Measurements from ENCODE around the gene MEFV. TPM values are rescaled to one million over a fixed set of nuclear protein-coding genes. Genes with fewer than 3 reads are reported as not detected.
"Not testable (repeated sequence)": the region's sequence is repeated elsewhere in the genome, so short reads cannot be mapped to it uniquely, and the experiment has no call there.

The MEFV gene, protein sequence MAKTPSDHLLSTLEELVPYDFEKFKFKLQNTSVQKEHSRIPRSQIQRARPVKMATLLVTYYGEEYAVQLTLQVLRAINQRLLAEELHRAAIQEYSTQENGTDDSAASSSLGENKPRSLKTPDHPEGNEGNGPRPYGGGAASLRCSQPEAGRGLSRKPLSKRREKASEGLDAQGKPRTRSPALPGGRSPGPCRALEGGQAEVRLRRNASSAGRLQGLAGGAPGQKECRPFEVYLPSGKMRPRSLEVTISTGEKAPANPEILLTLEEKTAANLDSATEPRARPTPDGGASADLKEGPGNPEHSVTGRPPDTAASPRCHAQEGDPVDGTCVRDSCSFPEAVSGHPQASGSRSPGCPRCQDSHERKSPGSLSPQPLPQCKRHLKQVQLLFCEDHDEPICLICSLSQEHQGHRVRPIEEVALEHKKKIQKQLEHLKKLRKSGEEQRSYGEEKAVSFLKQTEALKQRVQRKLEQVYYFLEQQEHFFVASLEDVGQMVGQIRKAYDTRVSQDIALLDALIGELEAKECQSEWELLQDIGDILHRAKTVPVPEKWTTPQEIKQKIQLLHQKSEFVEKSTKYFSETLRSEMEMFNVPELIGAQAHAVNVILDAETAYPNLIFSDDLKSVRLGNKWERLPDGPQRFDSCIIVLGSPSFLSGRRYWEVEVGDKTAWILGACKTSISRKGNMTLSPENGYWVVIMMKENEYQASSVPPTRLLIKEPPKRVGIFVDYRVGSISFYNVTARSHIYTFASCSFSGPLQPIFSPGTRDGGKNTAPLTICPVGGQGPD
- under 0.01 TPM in 1 of 2 replicates, not detected in the other for total RNA-seq

DNA sequence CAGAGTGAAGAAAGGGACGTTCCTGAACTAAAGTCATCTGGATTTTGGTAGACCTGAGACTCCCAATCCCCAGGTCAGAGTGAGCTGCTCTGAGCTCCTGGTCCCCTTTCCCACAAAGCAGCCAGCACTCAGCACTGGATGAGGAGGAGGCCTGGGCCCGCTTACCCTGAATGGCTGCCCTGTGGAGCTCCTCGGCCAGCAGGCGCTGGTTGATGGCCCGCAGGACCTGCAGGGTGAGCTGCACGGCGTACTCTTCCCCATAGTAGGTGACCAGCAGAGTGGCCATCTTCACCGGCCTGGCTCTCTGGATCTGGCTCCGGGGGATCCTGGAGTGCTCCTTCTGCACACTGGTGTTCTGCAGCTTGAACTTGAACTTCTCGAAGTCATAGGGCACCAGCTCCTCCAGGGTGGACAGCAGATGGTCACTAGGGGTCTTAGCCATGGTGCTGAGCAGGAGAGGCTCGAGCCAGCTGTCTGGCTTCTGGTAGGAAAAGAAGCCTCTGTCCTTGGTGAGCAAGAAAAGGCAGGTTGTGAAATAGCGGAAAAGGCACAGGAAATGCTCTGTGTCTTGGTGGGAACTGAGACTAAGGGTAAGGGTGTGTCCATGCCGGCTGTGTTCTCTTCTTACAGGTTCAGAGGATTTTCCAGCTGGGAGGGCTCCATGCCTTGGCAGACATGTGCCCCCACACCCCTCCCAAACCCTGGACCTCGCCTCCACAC lies at the start of gene MEFV:
MEFV (minus strand) TSS at position 488 of the 720 bp plus-strand sequence; CDS start at position 442, 46 bp downstream.
- no peak for DNase-seq (ENCODE audit: low read depth in 2 of 2)

GRCh38 chr16:3306078-3306477 lies 49.6 kb upstream of the MEFV start:
- DNase-seq (ENCODE audit: low read depth in 2 of 2): no peak

GRCh38 chr16:3305109-3306068 lies 49.0 kb upstream of the MEFV start, which contains the start of the genes TIGD7 and ZNF75A:
Gene TIGD7, minus strand, starts transcription at chr16:3305430. Its CDS starts 4,816 bp downstream, at chr16:3300614.
Gene ZNF75A, plus strand, starts transcription at chr16:3305497. Its CDS starts 2,932 bp downstream, at chr16:3308429.
- DNase-seq (ENCODE audit: low read depth in 2 of 2): peak; percentile 72 to 94

GRCh38 chr16:3304370-3304769 lies 47.9 kb upstream of the MEFV start:
- no peak for DNase-seq (ENCODE audit: low read depth in 2 of 2)

DNA sequence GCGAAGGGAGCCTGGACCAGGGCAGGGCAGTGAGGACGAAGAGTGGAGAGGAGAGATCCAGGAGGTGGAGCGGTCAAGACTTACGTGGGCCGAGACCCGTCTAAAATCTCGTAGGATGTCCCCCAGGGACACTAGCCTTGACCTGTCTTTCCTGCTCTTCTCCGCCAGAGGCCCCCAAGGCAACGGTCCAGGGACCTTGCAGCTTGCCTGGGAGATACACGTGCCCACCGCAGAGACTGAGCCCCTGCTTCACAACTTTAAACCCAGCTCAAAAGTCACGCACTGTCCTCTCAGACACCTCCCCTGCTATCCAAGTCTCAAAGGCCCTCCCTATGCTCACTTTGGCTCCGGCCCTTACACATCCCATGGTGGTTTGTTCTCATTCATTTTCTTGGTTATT lies 39.4 kb upstream of the MEFV start:
- DNase-seq (ENCODE audit: low read depth in 2 of 2): no peak

- DNase-seq (ENCODE audit: low read depth in 2 of 2): no peak
Observed at GRCh38 chr16:3295209-3295608, 38.8 kb upstream of the MEFV start.

DNA sequence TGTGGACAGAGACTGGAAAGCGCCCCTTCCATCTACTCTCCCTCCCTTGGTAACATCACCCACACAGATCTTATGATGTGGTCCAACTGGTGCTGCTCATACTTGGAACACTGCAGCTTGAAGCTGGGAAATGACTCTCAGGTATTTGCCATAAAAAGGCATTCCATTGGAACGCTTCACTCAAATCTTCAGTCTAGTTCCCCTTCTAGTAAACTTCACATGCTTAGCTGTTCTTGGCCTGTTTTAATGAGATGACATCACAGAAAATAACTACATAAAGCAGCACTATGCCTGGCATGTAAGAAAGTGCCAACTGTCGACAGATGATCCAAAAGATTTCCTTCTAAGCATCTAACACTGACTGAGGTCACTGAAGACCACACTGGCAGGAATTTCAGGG lies 36.2 kb upstream of the MEFV start:
- no peak for DNase-seq (ENCODE audit: low read depth in 2 of 2)

GRCh38 chr16:3289998-3290673 lies 33.7 kb upstream of the MEFV start:
- DNase-seq (ENCODE audit: low read depth in 2 of 2): no peak

GRCh38 chr16:3285131-3285530 lies 28.7 kb upstream of the MEFV start:
- DNase-seq (ENCODE audit: low read depth in 2 of 2): no peak

- peak in 1 of 2 donors; percentile 13 for DNase-seq (ENCODE audit: low read depth in 2 of 2)
Observed at GRCh38 chr16:3283543-3284447, 27.4 kb upstream of the MEFV start.

DNA sequence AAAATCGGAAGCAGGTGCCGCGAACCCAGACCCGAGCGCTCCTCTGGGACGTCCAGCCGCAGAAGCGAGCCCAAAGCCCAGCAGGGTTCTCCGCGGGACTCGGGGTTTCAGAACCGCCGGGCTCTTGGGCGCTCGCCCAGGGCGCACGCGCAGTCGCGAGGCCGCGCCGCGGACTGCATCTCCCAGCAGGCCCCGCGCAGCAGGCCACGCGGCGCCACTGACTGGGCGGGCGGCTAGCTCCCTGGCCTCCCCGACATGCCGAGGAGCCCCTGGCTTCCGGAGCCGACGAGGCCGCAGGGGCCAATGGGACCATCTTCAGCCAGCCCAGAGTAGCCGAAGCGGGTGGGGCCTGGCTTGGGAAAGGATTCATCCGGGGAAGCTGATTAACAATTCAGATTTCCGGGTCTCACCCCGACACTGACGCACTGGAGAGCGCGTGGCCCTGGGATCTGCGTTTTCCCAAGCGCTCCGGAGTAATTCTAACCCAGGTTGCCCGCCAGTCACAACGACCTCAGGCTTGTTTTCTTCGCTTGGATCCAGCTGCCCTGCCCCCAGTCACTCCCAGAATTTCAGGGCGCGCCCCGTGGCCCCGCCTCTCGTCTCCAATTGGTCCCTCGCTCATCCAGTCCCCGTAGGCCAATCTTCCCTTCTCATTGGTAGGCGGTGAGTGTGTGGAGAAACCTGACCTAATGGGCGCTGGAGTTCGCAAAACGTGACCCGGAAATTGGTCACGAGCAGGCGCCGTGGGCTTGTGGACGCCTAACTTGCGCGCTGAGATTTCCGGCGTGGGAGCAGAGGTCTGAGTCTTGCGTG lies 26.5 kb upstream of the MEFV start, which contains the start of gene ZNF263:
ZNF263 (plus strand) TSS at position 762 of the 813 bp plus-strand sequence. CDS start 328 bp downstream, outside the sequence.
- peak; percentile 97 to 99 for DNase-seq (ENCODE audit: low read depth in 2 of 2)

DNA sequence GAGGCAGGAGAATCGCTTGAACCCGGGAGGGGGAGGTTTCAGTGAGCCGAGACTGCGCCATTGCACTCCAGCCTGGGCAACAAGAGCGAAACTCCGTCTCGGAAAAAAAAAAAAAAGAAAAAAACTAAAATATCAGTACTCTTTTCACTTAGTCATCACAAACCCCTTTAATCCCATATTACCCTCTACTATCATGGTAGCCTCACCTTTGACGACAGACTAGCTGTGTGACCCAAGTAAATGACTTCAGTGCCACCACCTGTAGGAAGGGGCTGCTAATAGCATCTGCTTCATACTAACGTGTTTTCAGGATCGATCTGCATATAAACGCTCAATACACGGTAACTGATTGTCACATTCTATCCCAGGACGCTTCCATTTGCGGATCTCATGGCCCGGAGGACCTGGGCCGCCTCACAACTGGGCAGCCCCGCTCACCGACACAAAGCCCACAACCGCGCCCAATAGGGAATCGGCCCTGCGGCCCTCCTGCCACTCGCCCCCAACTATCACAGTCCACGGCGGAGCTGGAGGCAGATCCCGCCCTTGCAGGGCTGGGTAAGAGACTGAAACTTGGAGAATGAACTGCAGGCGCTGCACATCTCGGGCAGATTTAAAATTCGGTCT lies 25.8 kb upstream of the MEFV start:
- peak; percentile 53 to 89 for DNase-seq (ENCODE audit: low read depth in 2 of 2)

GRCh38 chr16:3281222-3281820 lies 24.9 kb upstream of the MEFV start:
- no peak for DNase-seq (ENCODE audit: low read depth in 2 of 2)

DNA sequence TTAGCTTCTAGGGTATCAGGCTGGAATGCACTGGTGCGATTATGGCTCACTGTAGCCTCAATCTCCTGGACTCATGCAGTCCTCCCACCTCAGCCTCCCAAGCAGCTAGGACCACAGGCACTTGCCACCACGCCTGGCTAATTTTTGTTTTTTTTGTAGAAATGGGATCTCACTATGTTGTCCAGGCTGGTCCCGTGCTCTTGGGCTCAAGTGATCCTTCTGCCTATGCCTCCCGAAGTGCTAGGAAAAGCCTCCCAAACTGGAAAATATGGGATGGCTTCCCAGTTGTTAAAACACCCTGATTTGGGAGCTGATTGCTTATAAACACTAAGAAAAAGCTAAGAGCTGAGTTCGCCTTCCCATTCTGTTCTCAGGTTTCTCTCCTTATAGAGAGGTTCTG lies 20.2 kb upstream of the MEFV start:
- DNase-seq (ENCODE audit: low read depth in 2 of 2): no peak

DNA sequence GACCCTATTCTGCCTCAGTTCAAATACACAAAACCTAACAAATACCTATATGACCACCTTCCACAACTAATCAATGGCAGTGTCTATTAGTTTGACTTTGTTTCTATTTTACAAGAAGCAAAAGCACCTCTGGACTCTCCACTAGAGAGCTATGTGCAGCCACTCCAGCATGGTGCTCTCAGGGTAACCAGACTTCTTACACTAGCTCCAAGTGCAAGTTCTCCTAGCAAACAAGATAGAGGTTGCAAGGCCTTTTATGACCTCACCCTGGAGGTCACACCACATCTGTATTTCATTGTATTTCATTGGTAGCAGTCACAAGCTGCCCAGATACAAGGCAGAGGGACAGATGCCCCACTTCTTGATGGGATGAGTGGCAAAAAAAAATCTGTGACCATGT lies 18.5 kb upstream of the MEFV start:
- no peak for DNase-seq (ENCODE audit: low read depth in 2 of 2)

DNA sequence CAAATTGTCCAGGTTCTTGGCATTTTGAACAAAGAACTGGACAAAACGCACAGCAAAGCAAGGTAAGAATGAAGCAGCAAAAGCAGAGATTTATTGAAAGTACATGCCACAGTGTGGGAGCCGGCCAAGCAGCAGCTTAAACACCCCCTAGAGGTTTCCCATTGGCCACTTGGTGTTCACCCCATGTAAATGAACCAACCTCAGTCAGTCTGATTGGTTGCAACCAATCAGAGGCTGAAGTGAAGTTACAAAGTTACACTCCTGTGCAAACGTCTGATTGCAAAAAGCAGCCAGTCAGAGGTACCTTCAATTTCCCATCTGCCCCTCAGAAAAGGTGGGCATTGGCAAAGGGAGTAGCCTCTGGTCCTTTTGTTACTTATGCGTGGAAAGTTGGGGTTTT lies 18.1 kb upstream of the MEFV start:
- no peak for DNase-seq (ENCODE audit: low read depth in 2 of 2)

GRCh38 chr16:3271281-3271680 lies 14.8 kb upstream of the MEFV start:
- not testable (repeated sequence) for DNase-seq (ENCODE audit: low read depth in 2 of 2)
